Mesenteric fat pad (tissue), 1 donor: Measurements from ENCODE around the gene OCA2. TPM values are rescaled to one million over a fixed set of nuclear protein-coding genes. Genes with fewer than 3 reads are reported as not detected.
"Not testable (repeated sequence)": the region's sequence is repeated elsewhere in the genome, so short reads cannot be mapped to it uniquely, and the experiment has no call there.

ENCODE experiments used
- DNase-seq: peaks from one replicate; pipeline ENCODE4 v3.0.0-alpha.2; 2020; ENCODE audit warnings: low spot score
- total RNA-seq: library from RNA; stranded (reverse); fragmentation: NEBNext Ultra II Directional; extraction: Animal tissue kit (Norgen Biotek cat#: 25700); gene quantifications from one replicate; pipeline ENCODE4 v1.2.1, GENCODE V29; 2021
- donor health status: DM: yes; HTN: yes; CAD: no.

OCA2 gene
- total RNA-seq, 1 donor from 2014 or later: not detected

GRCh38 chr15:28121577-28121976 lies 22.5 kb upstream of the OCA2 start:
- not testable (repeated sequence) for DNase-seq

DNA sequence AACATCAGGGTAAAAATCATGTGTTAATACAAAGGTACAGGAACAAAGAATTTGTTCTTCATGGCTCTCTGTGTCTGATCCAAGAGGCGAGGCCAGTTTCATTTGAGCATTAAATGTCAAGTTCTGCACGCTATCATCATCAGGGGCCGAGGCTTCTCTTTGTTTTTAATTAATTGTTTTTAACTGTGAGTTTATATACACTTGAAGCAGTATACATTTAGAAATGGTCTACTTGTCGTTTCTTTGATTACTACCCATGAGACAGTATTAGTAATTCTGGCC lies 21.2 kb upstream of the OCA2 start:
- DNase-seq: no peak

DNA sequence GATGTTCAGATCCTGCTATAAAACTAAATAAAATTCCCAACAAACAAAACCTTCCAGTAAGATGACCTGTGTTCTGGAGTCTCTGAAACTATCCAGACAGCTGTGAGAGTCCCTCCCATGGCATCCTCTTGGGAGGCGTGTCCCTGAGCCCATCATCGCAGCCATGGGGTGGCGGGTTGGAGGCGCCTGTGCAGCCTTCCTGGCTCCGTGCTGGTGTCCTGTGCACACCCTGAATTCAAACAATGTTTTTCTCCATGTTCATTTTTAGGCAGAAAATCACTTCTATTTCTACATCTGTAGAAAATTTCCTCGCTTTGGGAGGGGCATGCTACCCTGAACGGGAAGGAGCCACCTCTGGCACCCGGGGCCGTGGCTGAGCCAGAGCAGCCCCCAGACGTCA lies 19.4 kb upstream of the OCA2 start:
- DNase-seq: no peak

GRCh38 chr15:28118083-28118482 lies 19.0 kb upstream of the OCA2 start:
- no peak for DNase-seq

GRCh38 chr15:28117432-28117990 lies 18.4 kb upstream of the OCA2 start:
- peak; percentile 60 for DNase-seq

DNA sequence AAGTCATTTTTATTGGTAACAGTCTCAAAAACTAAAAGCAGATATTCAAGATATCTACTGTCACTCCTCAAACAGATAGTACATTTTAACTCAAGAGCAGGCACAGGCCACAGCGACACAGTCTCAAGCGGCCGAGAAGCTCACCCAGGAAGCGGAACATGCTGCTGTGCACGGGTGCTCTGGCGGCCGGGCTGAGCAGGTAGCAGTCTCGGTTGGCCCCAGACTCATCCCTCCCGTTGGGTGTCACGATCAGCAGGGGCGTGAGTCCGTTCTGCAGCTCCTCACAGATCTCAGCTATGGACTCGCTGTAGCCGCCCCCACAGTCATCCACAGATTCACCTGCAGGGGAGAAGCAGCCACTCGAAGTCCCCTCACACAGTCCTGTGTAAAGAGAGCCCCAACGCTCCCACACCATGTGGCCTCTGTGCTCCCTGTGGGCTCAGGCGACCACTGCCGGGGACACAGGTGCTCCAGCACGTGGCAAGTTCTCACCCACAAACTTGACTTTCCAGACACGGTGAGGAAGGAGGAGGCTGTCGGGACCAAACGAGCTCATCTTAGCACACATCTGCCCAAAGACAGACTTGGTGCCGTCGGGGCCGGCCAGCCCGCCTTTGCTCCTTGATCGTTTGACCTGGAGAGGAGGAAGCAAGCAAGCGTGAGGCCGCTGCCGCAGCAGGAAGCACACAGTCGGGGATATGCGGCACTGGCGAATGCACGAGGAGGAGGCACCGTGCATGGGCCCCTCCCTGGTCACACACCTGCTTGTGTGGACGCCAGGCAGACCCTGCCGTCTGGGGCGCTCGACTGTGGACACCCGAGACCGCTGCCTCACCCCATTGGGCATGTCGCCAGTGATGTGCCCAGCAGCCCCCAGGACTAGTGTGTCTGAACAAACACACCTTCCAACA lies 17.7 kb upstream of the OCA2 start:
- peak; percentile 62 for DNase-seq

DNA sequence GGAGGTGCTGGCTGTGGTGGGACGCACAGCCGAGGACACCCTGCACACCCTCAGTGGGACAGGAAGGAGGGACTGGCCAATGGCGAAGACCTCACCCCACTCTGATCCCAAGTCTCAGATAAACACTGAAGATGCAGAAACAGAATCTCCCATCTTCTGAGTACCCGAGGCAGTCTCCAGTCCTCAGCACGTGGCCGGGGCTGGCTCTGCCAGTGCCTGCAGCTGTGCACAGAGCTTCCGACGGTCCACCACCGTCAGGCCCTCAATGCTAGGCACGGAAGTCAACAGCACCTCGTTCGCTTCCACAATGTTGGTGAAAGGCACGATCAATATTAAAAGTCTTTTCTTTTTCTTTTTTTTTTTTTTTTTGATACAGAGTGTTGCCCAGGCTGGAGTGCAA lies 16.8 kb upstream of the OCA2 start:
- DNase-seq: no peak

- DNase-seq: peak; percentile 84
Measured at GRCh38 chr15:28114721-28115622, 15.9 kb upstream of the OCA2 start.

- DNase-seq: no peak
Measured at GRCh38 chr15:28114114-28114455, 15.0 kb upstream of the OCA2 start.

GRCh38 chr15:28113394-28114113 lies 14.4 kb upstream of the OCA2 start:
- peak; percentile 82 for DNase-seq

GRCh38 chr15:28112962-28113361 lies 13.8 kb upstream of the OCA2 start:
- DNase-seq: peak; percentile 85

DNA sequence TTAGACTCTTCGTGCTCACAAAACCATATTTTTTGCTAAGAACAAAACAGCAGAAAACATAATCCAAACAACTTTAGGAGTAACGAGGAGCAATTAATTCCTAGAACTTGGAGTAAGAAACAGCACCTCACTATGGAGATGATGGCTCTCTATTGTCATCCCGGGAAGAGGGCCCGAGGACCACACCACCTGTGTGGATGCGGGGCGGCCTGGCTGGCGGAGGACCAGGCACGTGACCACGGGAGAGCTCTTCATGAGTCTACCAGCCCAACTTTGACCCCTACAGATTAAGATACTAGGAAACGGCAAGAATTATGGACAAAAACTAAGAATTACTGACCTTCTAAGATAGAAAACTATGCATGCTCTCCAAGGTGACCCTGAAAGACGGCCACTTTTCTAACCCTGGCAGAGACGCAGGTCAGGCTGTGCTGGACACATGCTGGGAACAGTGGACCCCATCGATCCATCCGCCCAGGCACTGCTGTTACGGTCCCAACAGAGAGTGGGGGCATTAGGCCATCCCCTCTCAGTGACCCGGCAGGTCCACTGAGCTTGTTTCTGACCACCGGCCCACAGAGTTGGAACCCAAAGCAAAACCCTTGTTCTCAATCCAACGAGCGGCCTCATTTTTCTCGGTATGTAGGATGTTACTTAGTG lies 13.1 kb upstream of the OCA2 start:
- no peak for DNase-seq

DNA sequence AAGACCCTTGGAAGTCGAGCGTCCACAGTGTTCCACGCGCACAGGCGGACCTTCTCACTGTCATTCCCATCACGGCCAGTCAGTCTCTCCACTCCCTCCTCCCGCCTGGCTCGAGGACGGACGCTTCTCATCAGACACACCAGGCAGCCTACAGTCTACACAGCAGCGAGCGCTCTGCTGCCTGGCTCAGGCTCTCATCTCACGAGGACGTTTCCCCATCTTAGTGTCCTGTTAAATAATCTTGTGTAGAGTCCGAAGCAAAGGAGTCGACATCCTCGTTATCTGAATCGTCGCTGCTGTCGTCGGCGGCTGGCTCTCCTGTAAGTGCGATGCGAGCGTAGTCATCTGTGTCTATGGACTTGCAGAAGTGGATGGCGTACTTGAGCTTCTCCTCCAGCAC lies 12.4 kb upstream of the OCA2 start:
- no peak for DNase-seq

- peak; percentile 26 for DNase-seq
Measured at GRCh38 chr15:28110481-28110881, 11.4 kb upstream of the OCA2 start.

DNA sequence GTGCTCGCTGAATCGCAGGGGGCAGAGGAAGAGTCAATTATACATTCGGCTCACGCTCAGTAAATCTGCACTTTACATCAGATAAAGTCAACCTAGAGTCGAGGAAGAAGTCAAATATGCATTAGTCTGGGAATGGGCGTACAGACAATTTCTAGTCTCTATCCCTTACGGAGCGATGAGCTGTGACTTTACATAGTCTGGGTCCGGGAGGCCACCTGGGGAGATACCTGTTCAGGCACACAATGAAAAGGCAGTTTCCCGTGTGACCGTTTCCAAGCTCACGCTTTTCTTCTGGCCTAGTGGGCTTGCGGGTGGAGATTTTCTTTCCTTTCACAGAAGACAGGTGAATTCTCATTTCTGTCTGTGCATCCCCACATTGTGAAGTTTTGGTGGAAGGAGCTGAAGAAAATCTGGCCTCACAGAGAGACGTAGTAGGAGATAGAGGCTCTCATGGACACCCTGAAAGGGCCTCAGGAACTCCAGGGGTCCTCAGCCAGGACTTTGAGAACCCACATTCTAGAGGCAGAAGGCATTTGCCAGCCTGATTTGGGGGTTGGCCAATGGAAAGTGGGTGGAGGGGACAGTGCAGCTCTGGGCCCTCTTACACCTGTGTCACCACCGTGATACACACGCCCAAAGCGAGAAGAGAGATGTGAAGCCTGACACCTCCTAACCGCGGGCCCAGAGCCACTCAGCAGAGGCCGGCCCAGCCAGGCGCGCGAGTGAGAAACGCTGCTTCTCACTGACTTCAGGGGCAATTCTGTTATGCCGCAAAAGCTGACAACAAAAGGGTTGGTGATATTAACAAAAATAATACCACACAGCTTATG lies 10.7 kb upstream of the OCA2 start:
- peak; percentile 82 for DNase-seq

- DNase-seq: no peak
Measured at GRCh38 chr15:28107904-28108275, 8.8 kb upstream of the OCA2 start.

DNA sequence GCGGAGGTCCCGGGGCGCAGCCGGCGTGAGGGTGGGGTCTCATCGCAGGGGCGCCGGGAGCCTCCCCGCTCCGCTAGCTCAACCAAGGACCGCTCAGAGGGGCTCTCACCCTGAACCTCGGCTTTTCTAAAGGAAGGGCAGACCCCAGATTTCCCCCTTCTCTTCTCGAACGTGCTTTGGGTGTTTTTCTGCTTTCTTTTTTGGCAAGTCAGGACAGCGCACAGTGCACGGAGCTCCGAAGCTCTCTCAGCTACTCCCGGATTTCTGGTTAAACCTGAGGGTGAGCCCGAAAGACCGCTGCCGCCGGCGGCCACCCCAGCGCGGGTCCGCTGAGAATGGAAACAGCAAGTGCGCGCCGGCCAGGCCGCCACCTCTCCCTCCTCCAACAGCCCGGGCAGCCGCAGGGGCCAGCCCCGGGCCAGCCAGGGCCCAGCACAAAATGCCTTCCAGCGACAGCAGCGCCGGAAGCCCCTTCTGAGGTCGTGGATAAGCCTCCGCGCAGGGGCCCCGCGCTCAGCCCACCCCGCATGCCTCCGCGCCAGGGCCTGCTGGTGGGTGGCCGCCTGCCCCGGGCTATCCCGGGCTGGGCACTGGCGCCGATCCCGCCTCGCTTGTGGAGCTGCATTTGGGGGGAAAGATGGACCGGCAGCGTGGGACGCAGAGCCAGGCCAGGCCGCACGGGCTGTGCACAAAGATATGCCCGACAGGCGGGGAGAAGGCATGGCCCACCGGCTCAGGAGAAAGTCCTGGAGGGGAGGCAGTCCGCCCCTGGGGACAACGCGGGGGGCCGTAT lies 8.2 kb upstream of the OCA2 start:
- DNase-seq: peak; percentile 84

DNA sequence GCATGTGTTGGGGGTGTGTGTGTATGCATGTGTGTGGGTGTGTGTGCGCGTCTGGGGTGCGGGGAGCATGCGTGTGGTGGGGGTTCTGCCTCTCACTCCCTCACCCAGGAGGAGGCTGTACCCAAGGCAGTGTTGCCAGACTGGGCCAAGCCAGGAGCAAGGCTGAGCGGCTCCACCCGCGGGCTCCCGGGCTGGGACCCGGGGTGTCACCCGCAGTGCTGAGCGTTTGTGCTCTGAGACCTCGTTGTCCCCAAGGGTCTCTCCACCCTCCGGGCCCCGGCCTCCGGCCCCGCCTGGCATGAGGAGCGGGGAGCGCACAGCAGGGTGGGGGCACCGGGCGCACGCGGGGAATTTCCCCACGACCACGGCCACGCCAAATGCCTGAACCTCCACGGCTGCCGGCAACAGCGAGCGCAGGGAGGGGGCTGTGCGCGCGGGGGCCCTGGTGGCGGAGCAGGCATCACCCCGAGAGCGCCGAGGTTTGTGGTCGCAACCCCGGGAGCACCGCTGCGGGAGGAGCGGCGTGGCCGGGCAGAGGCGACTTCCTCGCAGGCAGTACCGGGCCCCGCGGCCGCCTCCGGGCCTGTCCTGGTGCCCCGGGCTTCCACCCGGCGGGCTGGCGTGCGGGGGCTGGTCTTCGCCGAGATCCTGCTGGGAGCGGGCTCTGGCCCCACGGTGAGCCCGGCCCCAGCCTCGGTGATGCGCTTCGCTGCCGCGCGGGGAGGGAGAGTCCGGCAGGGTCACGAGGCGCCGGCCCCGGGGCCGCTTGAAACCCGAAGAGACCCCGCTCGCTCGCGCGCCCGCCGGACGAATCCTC lies 7.4 kb upstream of the OCA2 start:
- peak; percentile 89 for DNase-seq
